Stimulated activated CD8-positive, alpha-beta memory T cell treated with anti-CD3 and anti-CD28 coated beads, Interleukin-7, amount 100 ng/mL, for 24 hours (primary cell): ENCODE results near the gene RAP1A.
"Not testable (repeated sequence)": the region's sequence is repeated elsewhere in the genome, so short reads cannot be mapped to it uniquely, and the experiment has no call there.

Experiments used
- DNase-seq: peaks from one replicate; pipeline ENCODE4 v3.0.0-alpha.2; 2020; ENCODE audit warnings: low read depth

RAP1A gene

DNA sequence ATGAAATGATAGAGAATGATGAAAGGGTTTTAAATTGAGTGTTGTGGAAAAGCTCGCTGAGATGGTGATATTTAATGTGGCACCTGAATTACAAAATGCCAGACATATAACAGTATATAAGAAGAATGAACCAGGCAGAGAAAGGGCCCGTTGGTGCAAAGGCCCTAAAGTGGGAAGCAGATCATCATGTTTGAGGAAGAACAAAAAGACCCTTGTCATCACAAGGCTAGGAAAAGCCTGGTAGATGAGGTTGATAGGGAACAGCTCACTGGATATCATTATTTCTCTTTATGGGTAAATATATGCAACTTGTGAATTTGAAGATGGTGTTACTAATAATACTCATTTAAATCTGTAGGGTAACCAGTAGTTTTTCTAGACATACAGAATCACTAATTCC lies 11.0 kb downstream of the RAP1A start:
- no peak for DNase-seq

DNA sequence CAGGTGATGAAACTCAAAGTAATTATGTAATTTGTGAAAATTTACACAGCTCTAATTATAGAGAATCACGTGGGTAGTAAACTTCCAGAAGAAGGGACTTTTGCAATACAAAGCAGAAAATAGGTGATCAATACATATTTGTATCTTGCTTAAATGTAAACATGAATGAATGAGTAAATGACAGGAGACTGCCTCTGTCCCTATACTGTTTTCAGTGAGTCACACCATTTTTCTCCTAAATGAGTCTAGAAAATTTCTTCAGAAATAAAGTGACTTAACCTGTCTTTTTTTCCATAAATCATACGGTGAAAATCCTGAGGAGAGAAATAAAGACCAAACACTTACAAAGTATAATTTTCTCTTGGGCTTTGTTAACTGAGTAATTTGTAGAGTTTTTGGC lies 11.9 kb downstream of the RAP1A start:
- DNase-seq = no peak

DNA sequence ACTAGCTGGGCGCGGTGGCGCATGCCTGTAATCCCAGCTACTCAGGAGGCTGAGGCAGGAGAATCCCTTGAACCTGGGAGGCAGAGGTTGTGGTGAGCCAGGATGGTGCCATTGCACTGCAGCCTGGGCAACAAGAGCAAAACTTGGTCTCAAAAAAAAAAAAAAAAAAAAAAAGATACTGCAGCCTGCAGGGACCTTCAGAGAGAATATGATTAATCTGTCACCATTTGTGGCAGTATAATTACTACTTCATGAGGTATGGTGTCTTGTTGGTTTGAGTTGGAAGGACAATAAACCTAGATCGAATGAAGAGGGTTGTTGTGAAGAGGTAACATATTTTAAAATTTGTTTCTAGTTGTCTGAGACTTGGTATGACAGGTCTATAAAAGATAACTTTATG lies 13.2 kb downstream of the RAP1A start:
- not testable (repeated sequence) for DNase-seq

DNA sequence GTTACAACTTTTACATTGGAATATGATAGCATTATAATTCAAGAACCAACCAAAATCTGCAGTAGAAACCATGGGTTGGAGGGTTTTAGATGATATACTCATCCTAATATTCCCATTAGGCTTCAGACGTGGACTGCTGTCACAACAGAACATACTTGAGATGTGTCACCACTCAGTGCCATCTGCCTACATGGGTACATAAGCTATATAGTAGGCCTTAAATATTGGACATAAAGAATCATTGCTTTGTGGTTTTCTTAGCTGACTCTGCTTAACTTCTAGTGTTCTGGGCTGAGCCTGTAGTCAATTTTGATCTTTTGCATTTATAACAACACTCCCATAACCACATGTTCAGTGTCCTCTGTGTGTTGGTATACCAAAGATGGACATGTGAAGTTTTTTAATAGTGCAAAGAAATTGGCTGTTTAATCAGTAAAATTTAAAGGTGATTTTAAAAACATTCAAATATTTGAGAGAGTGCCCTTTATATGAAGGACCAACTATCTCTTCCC lies 14.2 kb downstream of the RAP1A start:
- no peak for DNase-seq

DNA sequence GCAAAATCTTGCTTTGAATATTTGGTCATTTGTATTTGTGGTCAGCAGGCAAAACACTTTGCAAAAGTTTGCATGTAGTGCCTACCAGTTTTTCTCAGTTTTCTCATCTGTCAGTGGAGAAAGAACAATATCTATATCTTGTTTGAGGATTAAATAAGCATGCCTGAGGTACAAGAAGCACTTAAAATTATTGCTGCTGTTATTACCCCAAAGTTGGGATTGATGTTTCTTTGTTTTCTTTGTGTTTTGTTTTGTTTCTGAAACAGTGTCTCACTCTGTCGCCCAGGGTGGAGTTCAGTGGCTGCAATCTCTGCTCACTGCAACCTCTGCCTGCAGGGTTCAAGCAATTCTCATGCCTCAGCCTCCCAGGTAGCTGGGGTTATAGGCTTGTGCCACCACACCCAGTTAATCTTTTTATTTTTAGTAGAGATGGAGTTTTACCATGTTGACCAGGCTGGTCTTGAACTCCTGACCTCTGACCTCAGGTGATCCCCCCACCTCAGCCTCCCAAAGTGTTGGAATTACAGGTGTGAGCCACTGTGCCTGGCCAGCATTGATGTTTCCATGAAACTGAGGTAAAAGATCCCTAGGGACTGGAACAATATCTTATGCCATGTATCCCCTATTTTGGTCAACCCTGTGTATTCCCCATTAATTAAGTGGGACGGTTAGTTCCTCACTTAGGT lies 15.9 kb downstream of the RAP1A start:
- DNase-seq = no peak

DNA sequence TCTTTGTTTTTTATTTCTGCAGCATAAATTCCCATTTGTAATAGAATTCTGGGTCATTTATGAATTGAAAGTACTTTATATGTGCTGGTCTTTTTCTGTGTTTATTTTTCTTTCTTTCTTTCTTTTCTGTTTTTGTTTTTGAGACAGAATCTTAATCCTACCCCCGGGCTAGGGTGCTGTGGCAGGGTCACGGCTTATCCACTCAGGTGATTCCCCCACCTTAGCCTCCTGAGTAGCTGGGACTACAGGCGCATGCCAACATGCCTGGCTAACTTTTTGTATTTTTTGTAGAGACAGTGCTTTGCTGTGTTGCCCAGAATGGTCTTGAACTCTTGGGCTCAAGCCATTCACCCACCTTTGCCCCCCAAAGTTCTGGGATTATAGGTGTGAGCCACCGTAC lies 18.7 kb downstream of the RAP1A start:
- no peak for DNase-seq

DNA sequence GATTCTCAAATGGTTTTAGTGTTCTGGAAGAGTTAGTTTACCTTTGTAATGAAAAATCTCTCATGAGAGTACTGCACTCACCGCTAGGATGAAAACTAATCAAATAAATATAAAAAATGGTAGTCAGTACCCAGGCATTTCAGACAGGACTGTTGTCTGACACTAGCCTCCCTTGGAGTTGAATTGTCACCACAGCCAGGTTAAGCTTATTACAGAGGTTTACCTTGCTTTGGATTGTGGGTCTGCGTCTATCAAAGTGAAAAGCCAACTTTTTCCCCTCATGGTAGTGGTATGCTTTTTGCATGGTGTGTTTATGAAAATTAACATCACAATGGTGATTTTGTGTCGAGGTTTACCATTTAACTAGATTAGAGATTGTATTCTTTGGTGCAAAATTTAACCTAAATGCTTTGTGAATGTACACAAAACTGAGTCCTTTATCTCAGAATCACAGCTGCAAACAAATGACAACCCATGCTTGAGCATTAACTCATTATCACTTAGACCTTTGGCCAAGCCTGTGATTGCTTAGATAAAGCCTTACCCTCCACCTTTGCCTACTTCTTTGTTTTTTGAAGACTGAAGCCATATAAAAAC lies 20.1 kb downstream of the RAP1A start:
- DNase-seq = no peak

DNA sequence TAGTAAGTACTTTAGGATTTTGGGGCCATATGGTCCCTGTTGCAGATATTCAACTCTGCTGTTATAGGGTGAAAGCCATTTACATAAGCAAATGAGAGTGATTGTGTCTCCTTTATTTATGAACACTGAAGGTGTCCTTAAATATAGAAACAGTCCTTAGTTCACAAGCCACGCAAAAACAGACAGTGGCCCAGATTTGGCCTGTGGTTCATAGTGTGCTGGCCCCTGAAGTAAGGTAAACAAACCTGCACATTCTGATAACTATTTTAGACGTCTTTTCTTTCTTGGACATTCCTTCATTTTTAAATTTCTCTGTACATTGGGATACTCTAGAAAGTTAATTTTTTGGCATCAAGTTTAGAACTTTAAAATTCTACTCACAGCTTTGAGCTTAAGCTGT lies 23.5 kb downstream of the RAP1A start:
- DNase-seq = no peak

DNA sequence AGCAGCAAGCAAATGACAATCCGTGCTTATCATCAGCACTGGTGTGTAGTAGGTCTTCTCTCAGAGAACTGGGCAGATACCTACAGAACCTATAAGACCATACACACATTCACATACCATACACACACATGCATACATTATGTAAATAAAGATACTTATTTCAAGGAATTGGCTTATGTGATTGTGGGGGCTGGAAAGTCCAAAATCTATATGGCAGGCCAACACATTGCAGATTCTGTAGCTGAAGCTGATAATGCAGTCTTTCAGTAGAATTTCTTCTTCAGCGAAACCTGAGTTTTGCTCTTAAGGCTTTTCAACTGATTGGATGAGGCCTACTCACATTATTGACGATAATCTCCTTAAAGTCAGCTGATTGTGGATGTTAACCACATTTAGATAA lies 24.1 kb downstream of the RAP1A start:
- no peak for DNase-seq

DNA sequence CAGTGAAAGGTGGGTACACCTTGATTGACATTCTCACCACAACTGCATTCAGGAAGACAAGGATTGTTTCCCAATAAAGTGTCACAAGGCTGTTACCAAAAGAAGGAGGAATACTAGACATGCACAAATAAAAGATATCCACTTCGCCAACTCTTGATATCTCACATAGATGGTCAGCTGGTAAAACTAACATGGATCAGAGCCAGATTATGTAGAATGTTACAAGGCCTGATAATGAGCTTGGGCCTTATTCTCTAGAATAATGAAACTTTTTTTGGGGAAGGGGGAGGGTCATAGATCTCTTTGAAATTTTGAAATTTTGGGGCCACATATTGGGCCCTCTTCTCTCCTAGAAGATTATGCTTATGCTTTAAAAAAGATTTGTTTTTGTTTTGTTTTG lies 24.9 kb downstream of the RAP1A start:
- no peak for DNase-seq

DNA sequence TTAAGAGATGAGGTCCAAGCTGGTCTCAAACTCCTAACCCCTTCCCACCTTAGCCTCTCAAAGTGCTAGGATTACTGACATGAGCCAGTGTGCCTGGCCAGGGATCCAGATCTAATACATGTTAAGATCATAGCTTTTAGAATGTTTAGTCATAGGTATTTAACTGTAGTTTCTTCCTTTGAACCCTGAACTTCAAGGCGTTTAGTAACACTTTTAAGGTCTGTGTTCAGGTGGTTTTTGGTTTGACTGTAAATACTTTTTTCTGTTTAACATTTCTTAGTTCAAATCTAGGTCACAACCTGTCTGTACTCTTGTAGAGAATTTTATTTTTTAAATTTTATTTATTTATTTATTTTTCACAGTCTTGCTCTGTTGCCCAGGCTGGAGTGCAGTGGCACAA lies 28.1 kb downstream of the RAP1A start:
- DNase-seq = no peak

DNA sequence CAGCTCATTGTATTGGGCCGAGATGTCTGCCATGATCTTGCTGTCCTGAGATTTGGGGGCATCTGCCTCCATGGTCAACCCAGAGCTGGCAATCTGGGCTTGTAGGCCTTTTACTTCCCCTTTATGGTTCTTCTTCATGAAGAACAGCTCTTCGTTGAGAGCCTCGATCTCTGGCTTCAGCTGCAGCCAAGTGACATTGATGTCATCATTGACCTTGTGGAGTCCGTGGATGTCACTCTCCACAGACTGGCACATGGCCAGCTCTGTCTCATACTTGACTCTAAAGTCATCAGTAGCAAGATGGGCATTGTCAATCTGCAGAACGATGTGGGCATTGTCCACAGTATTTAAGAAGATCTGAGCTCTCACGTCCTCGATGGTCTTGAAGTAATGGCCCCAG lies 29.2 kb downstream of the RAP1A start:
- DNase-seq = no peak

DNA sequence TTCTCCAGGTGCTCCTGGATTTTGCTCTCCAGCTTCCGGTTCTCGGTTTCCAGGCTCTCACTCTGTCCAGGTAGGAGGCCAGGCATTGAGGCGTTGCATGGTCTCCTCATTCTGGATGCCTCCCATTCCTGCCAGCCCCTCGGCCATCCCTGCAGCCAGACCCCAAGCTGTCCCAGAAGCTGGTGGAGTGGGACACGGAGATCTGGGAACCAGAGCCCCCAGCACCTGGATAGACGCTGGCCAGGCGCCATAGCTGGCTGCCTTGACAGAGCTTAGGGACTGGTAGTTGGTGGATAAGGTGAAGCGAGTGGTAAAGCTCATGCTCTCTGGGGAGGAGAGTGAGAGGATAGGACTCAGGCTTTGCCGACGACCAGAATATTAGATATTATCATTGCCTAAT lies 29.6 kb downstream of the RAP1A start:
- DNase-seq = no peak

DNA sequence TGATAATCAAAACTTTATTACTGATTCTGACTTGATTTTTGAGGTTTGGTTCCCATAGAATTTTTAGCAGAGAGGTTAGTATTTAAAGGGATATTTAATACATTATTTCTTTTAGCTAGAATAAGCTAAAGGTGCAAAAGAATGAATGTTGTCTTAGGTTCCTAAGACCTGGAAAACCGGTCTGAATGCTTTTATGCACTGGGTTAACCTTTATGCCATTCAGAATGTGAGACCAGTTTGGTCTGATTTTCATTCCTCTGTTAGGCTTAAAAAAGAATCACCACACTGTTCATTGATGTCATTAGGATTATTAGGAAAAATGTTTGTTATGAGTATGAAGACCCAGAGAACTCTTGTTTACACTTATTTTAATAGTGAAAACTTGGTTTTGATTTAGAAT lies 30.1 kb downstream of the RAP1A start:
- no peak for DNase-seq

DNA sequence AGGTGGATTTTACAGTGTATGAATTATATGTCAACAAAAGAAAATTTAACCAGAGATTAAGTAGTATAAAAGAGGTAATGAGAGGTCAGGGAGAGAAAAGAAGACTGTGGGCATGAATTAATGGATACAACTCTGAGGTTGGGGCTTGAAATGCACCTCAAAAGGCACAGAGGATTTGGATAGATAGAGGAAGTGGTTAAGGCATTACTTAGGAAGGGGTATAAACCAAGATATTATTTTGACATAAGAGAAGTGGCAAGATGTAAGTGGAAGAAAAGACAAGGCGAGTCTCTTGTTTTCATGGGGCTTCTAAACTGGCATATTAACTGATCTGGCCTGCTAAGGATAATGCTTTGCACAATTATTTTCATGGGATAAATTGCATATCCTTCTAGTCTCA lies 34.1 kb downstream of the RAP1A start:
- DNase-seq = no peak

DNA sequence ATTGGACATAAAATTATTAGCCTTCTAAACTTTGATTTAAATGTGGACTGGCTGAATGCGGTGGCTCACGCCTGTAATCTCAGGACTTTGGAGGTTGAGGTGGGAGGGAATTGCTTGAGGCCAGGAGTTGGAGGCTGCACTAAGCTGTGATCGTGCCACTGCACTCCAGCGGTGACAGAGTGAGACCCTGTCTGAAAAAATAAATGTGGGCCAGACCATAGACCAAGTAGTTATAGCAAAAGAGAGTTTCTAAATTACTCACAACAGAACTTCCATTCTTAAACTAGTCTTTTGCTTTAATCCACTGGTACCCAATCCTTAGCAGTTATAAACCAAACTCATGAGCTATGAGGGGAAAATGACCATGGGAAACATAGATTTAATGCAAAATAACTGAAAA lies 35.2 kb downstream of the RAP1A start:
- no peak for DNase-seq

DNA sequence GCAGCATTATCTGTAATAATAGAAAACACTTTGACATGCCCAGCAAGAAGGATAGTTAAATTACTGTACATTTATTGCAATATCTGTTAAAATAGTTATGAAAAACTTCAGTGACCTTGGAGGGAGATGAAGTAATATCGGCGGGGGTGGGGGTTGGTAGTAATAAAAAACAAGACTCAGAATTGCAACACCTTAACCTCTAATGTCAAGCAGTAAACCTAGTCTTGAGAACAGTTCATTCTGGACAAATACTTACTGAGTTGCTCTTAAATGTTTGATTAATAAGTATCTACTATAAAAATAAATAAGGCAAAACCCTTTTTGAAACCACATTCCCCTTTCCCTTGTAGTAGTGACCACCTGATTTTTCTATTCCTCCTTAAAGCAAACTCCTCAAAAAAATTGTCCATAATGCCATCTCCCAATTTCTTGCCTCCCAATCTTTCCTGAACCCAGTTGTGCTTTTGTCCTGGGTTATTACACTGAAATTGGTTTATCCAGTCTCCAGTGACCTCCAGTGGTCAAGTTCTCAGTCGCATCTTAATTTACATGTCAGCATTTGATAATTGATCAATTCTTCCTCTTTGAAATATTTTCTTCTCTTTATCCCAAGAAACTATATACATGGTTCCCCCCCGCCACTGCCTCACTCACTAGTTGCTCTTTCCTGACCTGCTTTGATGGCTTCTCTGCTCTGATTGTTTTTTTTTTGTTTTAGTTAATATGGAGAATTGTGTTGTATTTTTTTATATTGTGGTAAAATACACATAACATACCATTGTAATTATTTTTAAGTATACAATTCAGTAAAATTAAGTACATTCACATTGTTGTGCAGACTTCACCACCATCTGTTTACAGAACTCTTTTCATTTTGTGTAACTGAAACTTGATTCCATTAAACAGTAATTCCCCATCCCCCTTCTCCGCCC lies 36.8 kb downstream of the RAP1A start:
- no peak for DNase-seq

DNA sequence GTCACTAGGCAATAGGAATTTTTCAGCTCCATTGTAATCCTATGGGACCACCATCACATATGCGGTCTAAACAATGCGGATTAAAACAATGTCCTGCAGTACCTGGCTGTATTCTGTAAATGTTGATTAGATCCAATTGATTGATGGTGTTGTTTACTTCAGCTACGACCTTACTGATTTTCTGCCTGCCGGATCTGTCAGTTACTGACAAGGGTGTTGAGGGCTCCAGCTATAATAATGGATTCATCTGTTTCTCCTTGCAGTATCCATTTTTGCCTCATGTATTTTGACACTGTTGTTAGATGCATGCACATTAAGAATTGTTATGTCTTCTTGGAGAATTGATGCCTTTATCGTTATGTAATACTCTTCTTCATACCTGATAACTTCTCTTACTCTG lies 39.0 kb downstream of the RAP1A start:
- DNase-seq = no peak

DNA sequence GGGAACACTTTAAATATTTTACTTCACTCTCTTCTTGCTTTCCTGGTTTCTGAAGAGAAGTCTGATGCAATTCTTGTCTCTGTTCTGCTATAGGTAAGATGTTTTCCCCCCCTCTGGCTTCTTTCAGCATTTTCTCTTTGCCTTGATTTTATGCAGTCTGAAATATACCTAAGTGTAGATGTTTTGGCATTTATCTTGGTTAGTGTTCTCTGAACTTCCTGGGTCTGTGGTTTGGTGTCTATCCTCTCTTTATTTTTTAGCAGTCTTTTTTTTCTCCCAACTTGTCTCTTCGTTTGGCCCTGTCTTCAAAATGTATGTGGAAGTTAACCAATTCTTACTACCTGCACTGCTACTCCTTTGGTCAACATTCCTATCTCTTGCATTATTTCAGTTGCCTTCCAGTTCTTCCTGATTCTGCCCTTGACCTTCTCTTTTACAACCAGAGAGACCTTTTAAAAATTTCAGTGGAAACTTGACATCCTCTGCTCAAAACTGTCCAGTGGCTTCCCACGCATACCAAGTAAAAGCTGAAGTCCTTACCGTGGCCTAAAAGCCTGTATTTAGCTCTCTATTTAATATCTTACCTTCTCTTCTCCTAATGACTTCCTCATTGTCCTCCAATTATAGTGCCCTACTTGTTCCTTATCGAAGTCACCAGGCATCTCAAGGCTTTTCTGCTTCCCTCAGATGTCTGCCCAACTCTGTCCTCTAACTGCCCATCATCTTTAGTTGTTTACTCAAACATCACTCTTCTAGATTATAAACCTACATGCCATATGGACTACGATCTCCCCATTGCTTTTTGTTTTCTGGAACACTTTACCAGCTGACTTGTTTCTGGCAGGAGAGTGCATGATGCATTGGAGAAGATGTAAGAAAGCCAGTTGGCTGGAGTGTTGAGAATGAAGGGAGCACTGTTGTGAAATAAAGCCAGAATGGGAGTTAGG lies 40.9 kb downstream of the RAP1A start:
- DNase-seq = no peak

DNA sequence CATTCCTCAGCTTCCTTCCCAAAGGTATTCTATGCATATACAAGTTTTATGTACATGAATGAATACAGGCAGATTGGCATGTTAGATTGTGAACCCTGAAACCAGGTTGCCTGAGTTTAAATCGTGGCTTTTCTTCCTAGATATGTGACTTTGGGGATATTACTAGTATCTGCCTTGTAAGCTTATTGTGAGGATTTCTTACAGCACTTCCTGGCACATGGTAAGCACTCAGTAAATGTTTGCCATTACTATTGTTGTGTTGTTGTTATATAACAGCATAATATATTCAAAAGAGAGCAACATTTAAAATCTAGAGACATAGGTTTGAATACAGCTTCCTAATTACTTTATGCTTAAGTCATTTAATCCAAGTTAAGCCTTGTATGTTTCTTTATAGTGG lies 45.1 kb downstream of the RAP1A start:
- DNase-seq = no peak

DNA sequence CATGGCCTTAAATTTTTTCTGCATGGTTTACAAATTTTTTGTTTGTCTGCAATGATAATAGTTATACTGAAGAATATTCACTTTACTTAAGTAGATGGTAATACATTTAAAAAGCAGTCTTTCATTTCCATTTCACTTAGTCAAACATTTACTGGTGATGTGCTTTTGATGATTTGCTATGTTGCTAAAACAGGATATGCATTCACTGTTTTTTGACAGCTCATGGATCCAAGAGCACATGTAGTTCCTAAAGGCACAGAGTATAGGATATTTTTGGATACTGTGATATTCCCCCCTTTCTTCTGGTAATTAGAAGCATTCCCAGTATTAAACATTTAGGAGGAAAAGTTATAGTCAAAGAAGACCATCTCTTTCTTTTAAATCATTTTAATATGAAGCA lies 45.9 kb downstream of the RAP1A start:
- DNase-seq = no peak

DNA sequence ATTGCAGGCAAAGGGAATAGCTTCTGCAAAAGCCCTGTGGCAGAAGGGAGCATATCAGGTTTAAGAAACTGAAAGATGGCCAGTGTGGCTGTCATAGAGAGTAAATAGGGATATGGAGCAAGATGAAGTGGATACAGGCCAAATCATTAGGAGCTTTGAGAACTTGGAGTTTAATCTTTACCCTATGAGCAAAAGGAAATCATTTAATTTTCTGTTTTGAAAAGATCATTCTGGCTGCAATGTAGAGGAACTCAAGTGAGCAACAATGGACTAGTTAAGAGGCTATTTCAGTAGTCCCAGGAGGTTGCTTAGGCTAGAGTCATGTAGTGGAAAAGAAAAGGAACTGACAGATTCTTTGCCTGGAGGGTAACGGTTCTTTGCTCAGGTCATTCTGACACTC lies 47.2 kb downstream of the RAP1A start:
- DNase-seq = no peak
